Measurements from ENCODE around the gene C6orf15.
A peak's percentile ranks its signal among the peaks of the same experiment; 100 is the strongest.
"Not testable (repeated sequence)": the region's sequence is repeated elsewhere in the genome, so short reads cannot be mapped to it uniquely, and the experiment has no call there.

Gene C6orf15

GRCh38 chr6:31098449-31098938, 13.9 kb downstream of the C6orf15 start:
- DNase-seq, result no peak

GRCh38 chr6:31096656-31097055, 15.7 kb downstream of the C6orf15 start:
- no peak for DNase-seq

GRCh38 chr6:31096215-31096614, 16.2 kb downstream of the C6orf15 start:
- no peak for DNase-seq

GRCh38 chr6:31094389-31094881, 17.9 kb downstream of the C6orf15 start:
- DNase-seq, result peak; percentile 51

- no peak for DNase-seq
These were observed 19.4 kb downstream of the C6orf15 start for GRCh38 chr6:31092769-31093505.

GRCh38 chr6:31092238-31092637, 20.1 kb downstream of the C6orf15 start:
- DNase-seq, result no peak

- DNase-seq, result no peak
These were observed 20.7 kb downstream of the C6orf15 start for GRCh38 chr6:31091680-31092079.

GRCh38 chr6:31090973-31091364, 21.4 kb downstream of the C6orf15 start:
- DNase-seq, result no peak

GRCh38 chr6:31090275-31090972, 22.0 kb downstream of the C6orf15 start:
- DNase-seq, result no peak

- DNase-seq, result peak; percentile 92
These were observed 24.8 kb downstream of the C6orf15 start for GRCh38 chr6:31087494-31088089.

GRCh38 chr6:31086788-31087440, 25.5 kb downstream of the C6orf15 start:
- no peak for DNase-seq

- peak; percentile 64 for DNase-seq
These were observed 28.5 kb downstream of the C6orf15 start for GRCh38 chr6:31083742-31084354.

- no peak for DNase-seq
These were observed 30.5 kb downstream of the C6orf15 start for GRCh38 chr6:31081872-31082271.

GRCh38 chr6:31079656-31080261, 32.6 kb downstream of the C6orf15 start:
- DNase-seq, result peak; percentile 77

- DNase-seq, result no peak
These were observed 35.8 kb downstream of the C6orf15 start for GRCh38 chr6:31076611-31077010.

GRCh38 chr6:31075528-31075927, 36.8 kb downstream of the C6orf15 start:
- DNase-seq, result no peak

- no peak for DNase-seq
These were observed 38.0 kb downstream of the C6orf15 start for GRCh38 chr6:31074401-31074800.

GRCh38 chr6:31070711-31071197, 41.6 kb downstream of the C6orf15 start:
- no peak for DNase-seq

GRCh38 chr6:31068669-31069340, 43.6 kb downstream of the C6orf15 start:
- peak; percentile 85 for DNase-seq

GRCh38 chr6:31067891-31068668, 44.3 kb downstream of the C6orf15 start:
- DNase-seq, result not testable (repeated sequence)

GRCh38 chr6:31067028-31067427, 45.3 kb downstream of the C6orf15 start:
- not testable (repeated sequence) for DNase-seq

Measured in activated CD4-positive, alpha-beta T cell treated with anti-CD3 and anti-CD28 coated beads, Interleukin-2, Interleukin-6, amounts not matched to agents 100 ng/mL and 50 ng/mL, durations not matched to agents 16 hours and 8 hours (primary cell).